HCT116 (cell line): ENCODE results near the gene RAB1A. TPM values are rescaled to one million over a fixed set of nuclear protein-coding genes. Genes with fewer than 3 reads are reported as not detected.

Experiments
- ATAC-seq: fragments of 200-7000 bp; cut with Tn5 transposase; 2 replicates; pipeline ENCODE4 v1.9.1; 2020; ENCODE audit warnings: mild to moderate bottlenecking, moderate library complexity
- BruUV-seq: library from RNA; stranded (reverse); fragments of 400-500 nt; replicated peaks from 2 replicates; lab custom pipeline; 2021; lab: Mats Ljungman, UMichigan
- CTCF ChIA-PET: fragments of 300-600 bp; sonication (Branson Sonifier 250); formaldehyde crosslinking; loops from one replicate; lab custom pipeline; 2021; ENCODE audit warnings: antibody characterized with exemption; lab: Charles Lee
- POLR2A ChIA-PET: fragments of 300-600, 350-600 bp; sonication (Branson Sonifier 250); formaldehyde crosslinking; loops from one replicate; lab custom pipeline; 2021; ENCODE audit warnings: antibody characterized with exemption; lab: Charles Lee
- RAD21 ChIA-PET, 2 experiments: fragments of 300-600 bp; sonication (Branson Sonifier 250); formaldehyde crosslinking; loops; one replicate each; lab custom pipeline; 2023; ENCODE audit warnings: low total read pairs in 2 of 2; ENCODE audit not compliant: uncharacterized antibody in 2 of 2, unreplicated experiment in 2 of 2, low non-redundant PET in 1 of 2; lab: Charles Lee
- DNase-seq: peaks from one replicate; pipeline ENCODE4 v3.0.0-alpha.2; 2010; ENCODE audit warnings: low read depth, low spot score
- H2AFZ ChIP-seq: fragments of 200-600 bp; shearing (Covaris generic), sonication (generic); 2 replicates; pipeline ENCODE4 v1.6.1; 2017; ENCODE audit warnings: low read depth, mixed run types, mixed read lengths, antibody characterized with exemption, low read length; ENCODE audit not compliant: poor library complexity, severe bottlenecking
- H3K27ac ChIP-seq: 2 replicates; pipeline ENCODE4 v1.5.1; 2012; ENCODE audit warnings: low read depth, low read length
- H3K27me3 ChIP-seq: fragments of 200-600 bp; sonication (generic); 2 replicates; pipeline ENCODE4 v1.6.1; 2016; ENCODE audit warnings: mixed run types, low read length, mixed read lengths; ENCODE audit not compliant: insufficient read depth
- H3K36me3 ChIP-seq, 2 experiments: fragments of 200-500 bp in 1 of 2; fragments of 200-600 bp in 1 of 2; sonication (Bioruptor generic) in 1 of 2; sonication (generic) in 1 of 2; 2 replicates each; pipeline versions ENCODE4 v1.5.1 to v1.6.1; 2014 to 2016; ENCODE audit warnings: low read length in 2 of 2, inconsistent platforms in 1 of 2, mixed read lengths in 1 of 2, mixed run types in 1 of 2; ENCODE audit not compliant: insufficient read depth in 2 of 2, control insufficient read depth in 1 of 2
- H3K4me1 ChIP-seq, 2 experiments: fragments of 200-600 bp in 1 of 2; sonication (generic) in 1 of 2; 2 replicates each; pipeline versions ENCODE4 v1.5.1 to v1.6.1; 2012 to 2017; ENCODE audit warnings: low read length in 2 of 2, inconsistent platforms in 1 of 2, mild to moderate bottlenecking in 1 of 2, mixed read lengths in 1 of 2, mixed run types in 1 of 2, moderate library complexity in 1 of 2; ENCODE audit not compliant: insufficient read depth in 2 of 2, control insufficient read depth in 1 of 2
- H3K4me2 ChIP-seq: fragments of 200-600 bp; sonication (generic); 2 replicates; pipeline ENCODE4 v1.6.1; 2017; ENCODE audit warnings: mixed run types, low read length, mixed read lengths
- H3K4me3 ChIP-seq, 2 experiments: fragments of 200-600 bp in 1 of 2; sonication (generic) in 1 of 2; replicated peaks in 1 of 2; 2 replicates each; pipeline ENCODE4 v1.5.1; 2011 to 2016; ENCODE audit warnings: low read length in 2 of 2, control low read depth in 1 of 2, low read depth in 1 of 2, mild to moderate bottlenecking in 1 of 2, mixed read lengths in 1 of 2, mixed run types in 1 of 2
- H3K79me2 ChIP-seq: fragments of 200-600 bp; sonication (generic); 2 replicates; pipeline ENCODE4 v1.6.1; 2017; ENCODE audit warnings: mild to moderate bottlenecking, mixed run types, low read length, moderate library complexity, mixed read lengths; ENCODE audit not compliant: insufficient read depth
- H3K9ac ChIP-seq: fragments of 200-600 bp; sonication (generic); 2 replicates; pipeline ENCODE4 v1.6.1; 2016; ENCODE audit warnings: low read length, mixed read lengths
- H3K9me2 ChIP-seq: fragments of 200-600 bp; sonication (generic), shearing (Covaris generic); 2 replicates; pipeline ENCODE4 v1.6.1; 2017; ENCODE audit warnings: mixed run types, mild to moderate bottlenecking, moderate library complexity; ENCODE audit not compliant: insufficient read depth
- H3K9me3 ChIP-seq, 2 experiments: fragments of 200-500 bp in 1 of 2; fragments of 200-600 bp in 1 of 2; sonication (Bioruptor generic) in 1 of 2; sonication (generic) in 1 of 2; 2 replicates each; pipeline ENCODE4 v1.6.1; 2014 to 2017; ENCODE audit warnings: low read length in 2 of 2, mixed read lengths in 2 of 2, inconsistent platforms in 1 of 2, low read depth in 1 of 2, mild to moderate bottlenecking in 1 of 2, mixed run types in 1 of 2, moderate library complexity in 1 of 2; ENCODE audit not compliant: control insufficient read depth in 1 of 2, insufficient read depth in 1 of 2
- H4K20me1 ChIP-seq: fragments of 200-600 bp; sonication (generic), shearing (Covaris generic); 2 replicates; pipeline ENCODE4 v1.6.1; 2017; ENCODE audit warnings: mixed run types, mild to moderate bottlenecking, moderate library complexity; ENCODE audit not compliant: insufficient read depth
- ATF3 ChIP-seq: IDR thresholded peaks from 2 replicates; pipeline ENCODE4 v1.6.1; 2012
- CBX3 ChIP-seq: IDR thresholded peaks from 2 replicates; pipeline ENCODE4 v1.6.1; 2012; ENCODE audit warnings: low read depth
- EGR1 ChIP-seq: IDR thresholded peaks from 2 replicates; pipeline ENCODE4 v1.6.1; 2012; ENCODE audit warnings: low read depth
- ELF1 ChIP-seq: IDR thresholded peaks from 2 replicates; pipeline ENCODE4 v1.6.1; 2012; ENCODE audit warnings: low read depth, borderline replicate concordance
- EZH2 ChIP-seq: fragments of 200-600 bp; sonication (generic); IDR thresholded peaks from 2 replicates; pipeline ENCODE4 v1.6.1; 2017; ENCODE audit warnings: antibody characterized with exemption, mixed run types
- EZH2phosphoT487 ChIP-seq: fragments of 200-600 bp; IDR thresholded peaks from 2 replicates; pipeline ENCODE4 v1.6.1; 2018; ENCODE audit warnings: antibody characterized with exemption, borderline replicate concordance
- FOSL1 ChIP-seq: IDR thresholded peaks from 2 replicates; pipeline ENCODE4 v1.6.1; 2012; ENCODE audit warnings: low read depth
- MAX ChIP-seq: IDR thresholded peaks from 2 replicates; pipeline ENCODE4 v1.6.1; 2012
- POLR2A ChIP-seq: IDR thresholded peaks from 2 replicates; pipeline ENCODE4 v1.7.0; 2011; ENCODE audit warnings: borderline replicate concordance; ENCODE audit not compliant: insufficient read depth, insufficient read length; ENCODE audit errors: extremely low read depth
- RAD21 ChIP-seq: IDR thresholded peaks from 2 replicates; pipeline ENCODE4 v1.6.1; 2012; ENCODE audit warnings: low read depth, mild to moderate bottlenecking
- REST ChIP-seq: IDR thresholded peaks from 2 replicates; pipeline ENCODE4 v1.6.1; 2012; ENCODE audit warnings: low read depth
- SP1 ChIP-seq: IDR thresholded peaks from 2 replicates; pipeline ENCODE4 v1.6.1; 2012; ENCODE audit warnings: low read depth
- SRF ChIP-seq: IDR thresholded peaks from 2 replicates; pipeline ENCODE4 v1.6.1; 2012; ENCODE audit warnings: low read depth
- ZNF274 ChIP-seq: fragments of 200-500 bp; sonication (Bioruptor generic); IDR thresholded peaks from 2 replicates; pipeline ENCODE4 v1.6.1; 2014; ENCODE audit warnings: mild to moderate bottlenecking, low read depth, low read length, inconsistent platforms
- intact Hi-C: fragments of 100-400 bp; cut with micrococcal nuclease; formaldehyde crosslinking; loops from 2 replicates; pipeline ENCODE4 v1.10.0; 2022
- total RNA-seq: library from RNA; stranded (reverse); gene quantifications from one replicate; pipeline ENCODE4 v1.2.1, GENCODE V29; 2021; ENCODE audit not compliant: unreplicated experiment
- TF ChIP-seq, protein P1 (sequence below): IDR thresholded peaks from 2 replicates; pipeline ENCODE4 v1.6.1; 2011; ENCODE audit warnings: mild to moderate bottlenecking, low read length, moderate library complexity; ENCODE audit not compliant: insufficient replicate concordance; ENCODE audit errors: extremely low read depth

The RAB1A gene
- total RNA-seq, 1 experiment from 2014 or later: 131 TPM

GRCh38 chr2:65062843-65063825, 66.8 kb downstream of the RAB1A start:
- H3K27me3 ChIP-seq: no peaks in the 10 kb centered on the region
- no peak overlapping the region for H3K4me3 ChIP-seq
- H3K9me3 ChIP-seq: no peaks in the 10 kb centered on the region
- RAD21 ChIA-PET: no interaction called here
- H2AFZ ChIP-seq: no peak overlapping the region
- H3K36me3 ChIP-seq: no peaks in the 10 kb centered on the region
- no peak for TF ChIP-seq EGR1
- no peak for TF ChIP-seq CBX3
- no peak for TF ChIP-seq EZH2
- TF ChIP-seq ELF1: no peak
- no peak for TF ChIP-seq SP1
- no peak for TF ChIP-seq FOSL1
- no peak for TF ChIP-seq ATF3
- TF ChIP-seq REST: no peak
- TF ChIP-seq, protein P1, sequence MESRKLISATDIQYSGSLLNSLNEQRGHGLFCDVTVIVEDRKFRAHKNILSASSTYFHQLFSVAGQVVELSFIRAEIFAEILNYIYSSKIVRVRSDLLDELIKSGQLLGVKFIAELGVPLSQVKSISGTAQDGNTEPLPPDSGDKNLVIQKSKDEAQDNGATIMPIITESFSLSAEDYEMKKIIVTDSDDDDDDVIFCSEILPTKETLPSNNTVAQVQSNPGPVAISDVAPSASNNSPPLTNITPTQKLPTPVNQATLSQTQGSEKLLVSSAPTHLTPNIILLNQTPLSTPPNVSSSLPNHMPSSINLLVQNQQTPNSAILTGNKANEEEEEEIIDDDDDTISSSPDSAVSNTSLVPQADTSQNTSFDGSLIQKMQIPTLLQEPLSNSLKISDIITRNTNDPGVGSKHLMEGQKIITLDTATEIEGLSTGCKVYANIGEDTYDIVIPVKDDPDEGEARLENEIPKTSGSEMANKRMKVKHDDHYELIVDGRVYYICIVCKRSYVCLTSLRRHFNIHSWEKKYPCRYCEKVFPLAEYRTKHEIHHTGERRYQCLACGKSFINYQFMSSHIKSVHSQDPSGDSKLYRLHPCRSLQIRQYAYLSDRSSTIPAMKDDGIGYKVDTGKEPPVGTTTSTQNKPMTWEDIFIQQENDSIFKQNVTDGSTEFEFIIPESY: no peak
- no peak for TF ChIP-seq RAD21
- no peak for TF ChIP-seq ZNF274
- no peak for TF ChIP-seq SRF
- TF ChIP-seq MAX: no peak
- no peak for TF ChIP-seq EZH2phosphoT487
- no peak for TF ChIP-seq POLR2A
- TF ChIP-seq, all 23 proteins: peak for 0
- Histone ChIP-seq H3K9me2 (no peaks in the 10 kb centered on the region), H3K4me2 (no peak overlapping the region), H3K4me1 (peaks cover 10 to 24% of the 10 kb centered on the region in 2 experiments), H3K79me2 (peaks cover 26% of the 10 kb centered on the region), H3K9ac (no peak overlapping the region), H4K20me1 (no peaks in the 10 kb centered on the region), H3K27ac (no peak overlapping the region)
- intact Hi-C loops: no loop called here
- ATAC-seq: no peak
- BruUV-seq: no TSS peak
- ChIA-PET POLR2A (no interaction called here), CTCF (interaction anchor here (0.9 kb wide), 1 partner anchor 106 kb away, joined by 3 read pairs; no protein-coding TSS in a partner anchor)
- no peak for DNase-seq
